DOHH2 (cell line): Measurements from ENCODE around the gene SLC2A11.

ENCODE experiments used
- CTCF ChIP-seq: fragments of 200-600 bp; sonication (generic); IDR thresholded peaks from one replicate; pipeline ENCODE4 v1.5.1; 2014; ENCODE audit warnings: antibody characterized with exemption, mild to moderate bottlenecking, low read depth, low read length; ENCODE audit not compliant: poor library complexity, severe bottlenecking
- EZH2phosphoT487 ChIP-seq: fragments of 200-600 bp; sonication (generic); IDR thresholded peaks from 2 replicates; pipeline ENCODE4 v1.6.1; 2017; ENCODE audit warnings: borderline replicate concordance, mild to moderate bottlenecking, antibody characterized with exemption, low read length, moderate library complexity, mixed read lengths

GRCh38 chr22:23897320-23897719 lies 39.6 kb downstream of the SLC2A11 start:
- TF ChIP-seq CTCF = no peak
- TF ChIP-seq EZH2phosphoT487 = no peak
